ENCODE data around the gene EARS2.

- no peak for TF ChIP-seq RFX5 (IDR thresholded peaks at IDR 0.05; ENCODE audit: borderline replicate concordance, low read depth, low read length)
- TF ChIP-seq, protein P1, sequence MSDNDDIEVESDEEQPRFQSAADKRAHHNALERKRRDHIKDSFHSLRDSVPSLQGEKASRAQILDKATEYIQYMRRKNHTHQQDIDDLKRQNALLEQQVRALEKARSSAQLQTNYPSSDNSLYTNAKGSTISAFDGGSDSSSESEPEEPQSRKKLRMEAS (IDR thresholded peaks at IDR 0.05): no peak
These were observed 5.0 kb downstream of the EARS2 start for GRCh38 chr16:23552161-23552560.
